HepG2 (cell line): ENCODE measurements around the gene TP63. TPM values are rescaled to one million over a fixed set of nuclear protein-coding genes. Genes with fewer than 3 reads are reported as not detected.

Source experiments
- ATAC-seq: fragments of 200-7000 bp; cut with Tn5 transposase; 3 replicates; pipeline ENCODE4 v1.9.1; 2020; ENCODE audit warnings: mild to moderate bottlenecking, moderate library complexity
- BruUV-seq: library from RNA; stranded (reverse); fragments of 400-500 nt; replicated peaks from 2 replicates; lab custom pipeline; 2021; lab: Mats Ljungman, UMichigan
- CTCF ChIA-PET: fragments of 300-600 bp; formaldehyde crosslinking; extraction: SDS; loops from one replicate; lab custom pipeline; 2021; ENCODE audit warnings: low total read pairs, inconsistent platforms, low intra/inter-chr PET ratio; lab: Yijun Ruan, JAX
- POLR2A ChIA-PET: fragments of 350-600 bp; sonication (Branson Sonifier 250); formaldehyde crosslinking; loops from one replicate; lab custom pipeline; 2020; ENCODE audit warnings: antibody characterized with exemption, inconsistent platforms; lab: Yijun Ruan, JAX
- DNase-seq: peaks from one replicate; pipeline ENCODE4 v3.0.0-alpha.2; 2015; ENCODE audit warnings: low spot score
- FAIRE-seq: peaks from 3 replicates; lab custom pipeline; 2011; peaks lifted over from hg19 to GRCh38; lab: Jason Lieb, UNC
- H2AFZ ChIP-seq: one replicate; pipeline ENCODE4 v1.6.1; 2011; ENCODE audit warnings: low read length, inconsistent platforms
- H3K27ac ChIP-seq: fragments of 300-600 bp; 3 replicates; pipeline ENCODE4 v1.8.0; 2011; ENCODE audit warnings: mixed run types, mild to moderate bottlenecking, mixed read lengths, low read length, inconsistent platforms; ENCODE audit not compliant: insufficient read depth; ENCODE audit errors: extremely low read length
- H3K27me3 ChIP-seq, 2 experiments: fragments of 200-600 bp in 1 of 2; 2 replicates in 1 of 2; 3 replicates in 1 of 2; pipeline versions ENCODE4 v1.6.0 to v1.8.0; 2011; ENCODE audit warnings: low read length in 2 of 2, mild to moderate bottlenecking in 2 of 2, moderate library complexity in 2 of 2, inconsistent platforms in 1 of 2; ENCODE audit not compliant: insufficient read depth in 2 of 2, control insufficient read depth in 1 of 2
- H3K36me3 ChIP-seq, 2 experiments: fragments of 200-600 bp in 1 of 2; replicated peaks in 1 of 2; 2 replicates in 1 of 2; 3 replicates in 1 of 2; pipeline versions ENCODE4 v1.5.1 to v1.8.0; 2011; ENCODE audit warnings: low read length in 2 of 2, inconsistent platforms in 1 of 2; ENCODE audit not compliant: insufficient read depth in 2 of 2, control insufficient read depth in 1 of 2
- H3K4me1 ChIP-seq: 2 replicates; pipeline ENCODE4 v1.5.1; 2012; ENCODE audit warnings: low read length, inconsistent platforms; ENCODE audit not compliant: insufficient read depth
- H3K4me2 ChIP-seq: 2 replicates; pipeline ENCODE4 v1.6.0; 2011; ENCODE audit warnings: low read depth, low read length, inconsistent platforms
- H3K4me3 ChIP-seq, 3 experiments: fragments of 200-600 bp in 1 of 3; sonication (generic), shearing (Covaris generic) in 1 of 3; replicated peaks in 1 of 3; 2 replicates each; pipeline ENCODE4 v1.5.1; 2011 to 2016; ENCODE audit warnings: low read length in 3 of 3, inconsistent platforms in 2 of 3, low read depth in 2 of 3, mild to moderate bottlenecking in 2 of 3, control low read depth in 1 of 3, mixed read lengths in 1 of 3; ENCODE audit not compliant: insufficient read depth in 1 of 3
- H3K79me2 ChIP-seq: one replicate; pipeline ENCODE4 v1.6.1; 2011; ENCODE audit warnings: low read length, inconsistent platforms; ENCODE audit not compliant: insufficient read depth
- H3K9ac ChIP-seq: 2 replicates; pipeline ENCODE4 v1.6.0; 2011; ENCODE audit warnings: mild to moderate bottlenecking, low read depth, low read length, inconsistent platforms; ENCODE audit not compliant: insufficient read depth
- H3K9me3 ChIP-seq: 2 replicates; pipeline ENCODE4 v1.5.1; 2012; ENCODE audit warnings: mild to moderate bottlenecking, low read length
- H4K20me1 ChIP-seq: 2 replicates; pipeline ENCODE4 v1.6.0; 2011; ENCODE audit warnings: inconsistent platforms, mild to moderate bottlenecking, low read length, moderate library complexity; ENCODE audit not compliant: insufficient read depth
- AGO1 ChIP-seq: fragments of 200-400 bp; formaldehyde crosslinking; IDR thresholded peaks from 2 replicates; pipeline ENCODE4 v1.6.1; 2017; ENCODE audit warnings: mild to moderate bottlenecking, low read depth, low read length, moderate library complexity; ENCODE audit not compliant: poor library complexity, severe bottlenecking
- DDIT3 ChIP-seq: sonication (generic); formaldehyde crosslinking; IDR thresholded peaks from 2 replicates; pipeline ENCODE4 v1.4.0; 2020; ENCODE audit warnings: mild to moderate bottlenecking, missing genetic modification reagents
- FOXK2 ChIP-seq: fragments of 450-650 bp; IDR thresholded peaks from 2 replicates; pipeline ENCODE4 v1.6.1; 2016
- FOXP4 ChIP-seq: sonication (generic); formaldehyde crosslinking; IDR thresholded peaks from 2 replicates; pipeline ENCODE4 v1.4.0; 2020; ENCODE audit warnings: missing genetic modification reagents
- GZF1 ChIP-seq: sonication (generic); formaldehyde crosslinking; IDR thresholded peaks from 2 replicates; pipeline ENCODE4 v1.5.1; 2020; ENCODE audit warnings: mild to moderate bottlenecking, missing genetic modification reagents
- HNRNPUL1 ChIP-seq: fragments of 200-400 bp; formaldehyde crosslinking; IDR thresholded peaks from 2 replicates; pipeline ENCODE4 v1.6.1; 2017; ENCODE audit warnings: low read depth, mild to moderate bottlenecking, low read length, moderate library complexity
- MIER2 ChIP-seq: IDR thresholded peaks from 2 replicates; pipeline ENCODE4 v1.6.1; 2016; ENCODE audit warnings: missing biosample characterization, missing genetic modification reagents
- PITX1 ChIP-seq: sonication (generic); formaldehyde crosslinking; IDR thresholded peaks from 2 replicates; pipeline ENCODE4 v1.5.1; 2020; ENCODE audit warnings: mild to moderate bottlenecking, missing genetic modification reagents
- POGZ ChIP-seq: sonication (generic); formaldehyde crosslinking; IDR thresholded peaks from 2 replicates; pipeline ENCODE4 v1.4.0; 2020; ENCODE audit warnings: mild to moderate bottlenecking, missing genetic modification reagents
- PRMT3 ChIP-seq: sonication (generic); formaldehyde crosslinking; IDR thresholded peaks from 2 replicates; pipeline ENCODE4 v1.8.1; 2022; ENCODE audit warnings: low read depth, mild to moderate bottlenecking, moderate library complexity, missing genetic modification reagents, borderline replicate concordance
- SP5 ChIP-seq: IDR thresholded peaks from 2 replicates; pipeline ENCODE4 v1.6.1; 2016; ENCODE audit warnings: low read depth, borderline replicate concordance
- TARDBP ChIP-seq: sonication (generic); formaldehyde crosslinking; IDR thresholded peaks from 2 replicates; pipeline ENCODE4 v1.8.0; 2022; ENCODE audit warnings: mild to moderate bottlenecking, missing genetic modification reagents
- TBX3 ChIP-seq: fragments of 450-650 bp; IDR thresholded peaks from 2 replicates; pipeline ENCODE4 v1.6.1; 2017; ENCODE audit warnings: antibody characterized with exemption, mild to moderate bottlenecking, inconsistent platforms, borderline replicate concordance
- TGIF2 ChIP-seq: IDR thresholded peaks from 2 replicates; pipeline ENCODE4 v1.6.1; 2016; ENCODE audit warnings: control low read depth, missing compliant biosample characterization
- ZNF224 ChIP-seq: sonication (generic); formaldehyde crosslinking; IDR thresholded peaks from 2 replicates; pipeline ENCODE4 v1.5.0; 2020; ENCODE audit warnings: mild to moderate bottlenecking, missing genetic modification reagents
- ZNF275 ChIP-seq: sonication (generic); formaldehyde crosslinking; IDR thresholded peaks from 2 replicates; pipeline ENCODE4 v1.8.0; 2022; ENCODE audit warnings: missing genetic modification reagents, mild to moderate bottlenecking, inconsistent platforms, borderline replicate concordance
- ZNF543 ChIP-seq: sonication (generic); formaldehyde crosslinking; IDR thresholded peaks from 2 replicates; pipeline ENCODE4 v1.4.0; 2020; ENCODE audit warnings: mild to moderate bottlenecking, missing genetic modification reagents
- ZNF687 ChIP-seq: sonication (generic); formaldehyde crosslinking; IDR thresholded peaks from 2 replicates; pipeline ENCODE4 v1.5.1; 2020; ENCODE audit warnings: mild to moderate bottlenecking, missing genetic modification reagents, moderate library complexity
- WGBS: methylation state at CpG from one replicate; pipeline ENCODE4 v1.1.6; 2017; ENCODE audit warnings: low lambda C conversion rate; 5-methylcytosine and 5-hydroxymethylcytosine counted together
- in situ Hi-C: cut with HindIII; loops from 2 replicates; pipeline ENCODE4 v1.10.0; 2017; ENCODE audit warnings: low pct_unique_long_range_greater_than_20kb; ENCODE audit not compliant: extremely low pct_ligation_motif_present
- intact Hi-C: fragments of 100-400 bp; cut with micrococcal nuclease; formaldehyde crosslinking; loops from one replicate; pipeline ENCODE4 v1.10.0; 2022; ENCODE audit not compliant: unreplicated experiment
- polyA plus RNA-seq, 8 experiments: library from polyadenylated mRNA; depleted of rRNA in 3 of 8; stranded (reverse) in 7 of 8; unstranded in 1 of 8; fragments of >200 nt; fragmentation: Illumina TruSeq in 4 of 8; extraction: Trizol in 4 of 8; gene quantifications; 2 replicates each; pipeline versions ENCODE4 v1.2.1 to v1.2.3, GENCODE V29; 2011 to 2016; ENCODE audit warnings: low read depth in 4 of 8, missing spikeins in 1 of 8, mixed read lengths in 1 of 8; ENCODE audit not compliant: insufficient read depth in 1 of 8
- total RNA-seq, 5 experiments: library from RNA; depleted of rRNA; stranded (reverse); fragments of >200 nt; fragmentation: Illumina TruSeq; extraction: Trizol; gene quantifications; 2 replicates each; pipeline ENCODE4 v1.2.3, GENCODE V29; 2016; ENCODE audit warnings: low read depth in 1 of 5

TP63 gene
- total and polyA plus RNA-seq, 2 of the 13 experiments (the other 11 are each of a cell fraction or from before 2014, with no cell fraction given): not detected

GRCh38 chr3:189901481-189901880 lies 270.3 kb downstream of the TP63 start:
- H3K9me3 ChIP-seq: no peaks in the 10 kb centered on the region
- CTCF ChIA-PET: no interaction called here
- 43% methylated on average over 6 of the region's 6 CpGs for WGBS
- H3K4me2 ChIP-seq: no peak overlapping the region
- FAIRE-seq (no peak), DNase-seq (no peak), ATAC-seq (no peak)
- H2AFZ ChIP-seq: no peak overlapping the region
- BruUV-seq: no TSS peak
- no peak overlapping the region for H3K4me3 ChIP-seq
- POLR2A ChIA-PET: no interaction called here
- H4K20me1 ChIP-seq: no peaks in the 10 kb centered on the region
- no peak overlapping the region for H3K27ac ChIP-seq
- in situ Hi-C loops (no loop called here), intact Hi-C loops (no loop called here)
- H3K36me3 ChIP-seq: no peaks in the 10 kb centered on the region
- 0 out of 2 replicates have a peak, but pooled peaks cover 4% of the 10 kb centered on the region for H3K4me1 ChIP-seq
- H3K79me2 ChIP-seq: no peaks in the 10 kb centered on the region
- no peak overlapping the region for H3K9ac ChIP-seq
- H3K27me3 ChIP-seq: no peaks in the 10 kb centered on the region
- TF ChIP-seq ZNF543 (CRISPR knock-in tag) (no peak), PRMT3 (no peak), TARDBP (no peak), POGZ (CRISPR knock-in tag) (no peak), FOXP4 (no peak), SP5 (CRISPR knock-in tag) (no peak), TBX3 (no peak), TGIF2 (CRISPR knock-in tag) (no peak), FOXK2 (no peak), ZNF224 (no peak), ZNF275 (CRISPR knock-in tag) (no peak), PITX1 (no peak), AGO1 (no peak), MIER2 (CRISPR knock-in tag) (no peak), GZF1 (CRISPR knock-in tag) (no peak), DDIT3 (CRISPR knock-in tag) (no peak), ZNF687 (CRISPR knock-in tag) (no peak), HNRNPUL1 (no peak)
